HG02938 (cell line): ENCODE measurements around the gene PAPOLA.
"Not testable (repeated sequence)": the region's sequence is repeated elsewhere in the genome, so short reads cannot be mapped to it uniquely, and the experiment has no call there.

Source experiments
- ATAC-seq: cut with Tn5 transposase; IDR thresholded peaks from one replicate; pipeline ENCODE4 v1.9.1; 2021; ENCODE audit warnings: mild to moderate bottlenecking, moderate library complexity; ENCODE audit not compliant: unreplicated experiment

PAPOLA gene

GRCh38 chr14:96501217-96501739 lies 904 bp upstream of the PAPOLA start:
- peak; percentile 1 for ATAC-seq

GRCh38 chr14:96502621-96503305 lies 581 bp downstream of the PAPOLA start:
- peak; percentile 32 for ATAC-seq

- ATAC-seq: no peak
These were observed 1.1 kb downstream of the PAPOLA start for GRCh38 chr14:96503306-96503679.

GRCh38 chr14:96504353-96504752 lies 2.2 kb downstream of the PAPOLA start:
- ATAC-seq: not testable (repeated sequence)

- no peak for ATAC-seq
These were observed 5.5 kb downstream of the PAPOLA start for GRCh38 chr14:96507723-96508122.

GRCh38 chr14:96508900-96509299 lies 6.7 kb downstream of the PAPOLA start:
- ATAC-seq: no peak

GRCh38 chr14:96509457-96510090 lies 7.4 kb downstream of the PAPOLA start:
- peak; percentile 66 for ATAC-seq

GRCh38 chr14:96511146-96511545 lies 9.0 kb downstream of the PAPOLA start:
- ATAC-seq: no peak

- no peak for ATAC-seq
These were observed 9.5 kb downstream of the PAPOLA start for GRCh38 chr14:96511667-96512066.

GRCh38 chr14:96512122-96512521 lies 9.9 kb downstream of the PAPOLA start:
- ATAC-seq: no peak

- no peak for ATAC-seq
These were observed 10.6 kb downstream of the PAPOLA start for GRCh38 chr14:96512602-96513397.

- ATAC-seq: peak; percentile 66
These were observed 12.5 kb downstream of the PAPOLA start for GRCh38 chr14:96514694-96515093.

GRCh38 chr14:96515731-96516130 lies 13.5 kb downstream of the PAPOLA start:
- no peak for ATAC-seq

GRCh38 chr14:96516351-96516750 lies 14.2 kb downstream of the PAPOLA start:
- ATAC-seq: no peak

GRCh38 chr14:96519970-96520369 lies 17.8 kb downstream of the PAPOLA start:
- no peak for ATAC-seq

- ATAC-seq: no peak
These were observed 23.3 kb downstream of the PAPOLA start for GRCh38 chr14:96525452-96525851.

GRCh38 chr14:96532632-96533031 lies 30.4 kb downstream of the PAPOLA start:
- no peak for ATAC-seq

- no peak for ATAC-seq
These were observed 34.6 kb downstream of the PAPOLA start for GRCh38 chr14:96536807-96537206.

GRCh38 chr14:96538097-96538989 lies 36.2 kb downstream of the PAPOLA start:
- ATAC-seq: no peak

GRCh38 chr14:96538990-96539317 lies 36.8 kb downstream of the PAPOLA start:
- no peak for ATAC-seq
